HPDE6-E6E7 (cell line): ENCODE results near the gene SCRT2.

Experiments
- DNase-seq: peaks from one replicate; pipeline ENCODE4 v3.0.0; 2011; ENCODE audit warnings: missing footprints; ENCODE audit errors: extremely low spot score

Gene SCRT2

DNA sequence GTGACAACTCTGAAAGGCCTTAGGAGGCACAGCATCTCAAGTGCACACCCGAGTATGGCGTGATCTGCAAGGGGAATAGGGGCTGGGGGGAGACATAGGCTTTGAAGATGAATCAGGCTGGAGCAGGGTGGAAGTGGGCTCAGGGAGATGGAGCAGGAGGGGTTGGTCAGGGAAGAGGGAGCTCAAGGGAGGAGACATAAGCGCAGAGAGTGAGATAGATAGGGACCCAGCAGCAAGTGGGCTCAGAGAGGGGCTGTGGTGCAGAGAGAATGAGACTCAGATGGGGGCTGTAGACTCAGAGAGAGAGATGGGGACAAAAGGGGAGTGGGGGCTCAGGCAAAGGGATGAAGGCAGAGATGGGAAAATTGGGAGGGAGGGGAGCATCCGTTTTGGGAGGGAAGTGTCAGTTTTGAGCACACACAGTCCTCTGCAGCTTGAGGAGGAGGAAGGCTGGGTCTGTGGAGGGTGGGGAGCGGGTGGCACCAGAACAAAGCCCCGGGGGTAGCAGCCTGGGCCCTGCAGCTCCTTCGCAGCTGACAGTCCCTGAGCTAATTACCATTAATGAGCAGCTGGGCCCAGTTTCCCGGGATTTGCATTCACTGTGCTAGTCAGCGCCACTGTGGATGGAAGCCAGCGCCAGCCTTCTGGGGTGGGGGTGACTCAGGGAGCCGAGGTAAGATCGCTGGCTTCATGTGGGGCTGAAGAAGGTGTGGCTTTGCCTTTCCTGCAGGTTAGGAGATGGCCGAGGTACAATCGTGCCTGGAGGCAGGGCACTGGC, 41.3 kb downstream of the SCRT2 start:
- no peak for DNase-seq

DNA sequence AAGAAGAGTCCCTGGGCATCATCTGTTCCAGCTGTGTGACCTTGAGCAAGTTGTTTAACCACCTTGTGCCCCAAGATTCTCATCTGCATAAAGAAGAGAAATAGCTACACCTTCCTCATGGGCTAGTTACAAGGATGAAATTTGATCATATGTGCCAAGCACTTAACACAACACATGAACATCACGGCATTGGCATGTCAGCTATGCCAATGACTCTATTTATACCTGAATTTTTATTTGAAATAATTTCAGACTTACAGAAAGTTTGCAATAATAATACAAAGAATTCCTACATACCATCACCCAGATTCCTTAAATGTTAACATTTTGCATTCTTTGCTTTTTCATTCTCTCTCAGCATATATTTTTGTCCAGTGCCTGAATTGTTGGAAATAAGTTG, 44.5 kb downstream of the SCRT2 start:
- no peak for DNase-seq

DNA sequence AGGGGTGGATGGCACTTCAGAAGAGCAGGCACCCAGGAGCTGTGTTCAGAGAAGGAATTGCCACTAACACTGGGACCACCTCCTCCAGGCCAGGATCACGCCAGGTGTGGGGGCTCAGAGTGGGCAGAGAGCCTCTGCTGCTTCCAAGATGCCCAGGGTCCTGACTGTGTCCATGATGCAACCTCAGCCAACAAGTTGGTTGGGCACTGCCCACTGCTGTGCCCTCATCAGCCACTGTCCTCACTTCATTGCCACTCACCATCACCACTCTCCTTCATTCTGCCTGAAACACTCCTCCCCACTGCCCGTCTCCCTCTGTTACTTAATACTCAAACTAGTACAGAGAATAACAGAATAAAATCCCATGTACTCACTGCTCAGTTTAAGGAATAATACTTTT, 49.0 kb downstream of the SCRT2 start:
- DNase-seq: no peak

GRCh38 chr20:625360-625932, 50.2 kb downstream of the SCRT2 start:
- no peak for DNase-seq

DNA sequence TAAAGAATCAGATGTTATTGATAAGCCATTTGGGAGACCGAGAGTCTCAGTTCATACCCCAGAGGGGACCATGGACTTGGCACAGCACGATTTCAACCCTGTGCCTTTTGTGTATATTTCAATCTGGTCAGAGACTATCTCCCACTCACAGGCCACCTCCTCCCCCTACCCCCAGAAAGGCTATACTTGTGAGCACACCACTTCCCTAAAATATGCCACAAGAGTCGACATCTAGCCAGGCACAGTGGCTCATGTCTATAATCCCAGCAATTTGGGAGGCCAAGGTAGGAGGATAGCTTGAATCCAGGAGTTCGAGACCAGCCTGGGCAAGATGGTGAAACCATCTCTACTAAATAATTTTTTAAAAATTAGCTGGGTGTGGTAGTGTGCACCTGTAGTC, 51.9 kb downstream of the SCRT2 start:
- DNase-seq: no peak

- DNase-seq: no peak
Observed at GRCh38 chr20:623021-623420, 52.6 kb downstream of the SCRT2 start.

DNA sequence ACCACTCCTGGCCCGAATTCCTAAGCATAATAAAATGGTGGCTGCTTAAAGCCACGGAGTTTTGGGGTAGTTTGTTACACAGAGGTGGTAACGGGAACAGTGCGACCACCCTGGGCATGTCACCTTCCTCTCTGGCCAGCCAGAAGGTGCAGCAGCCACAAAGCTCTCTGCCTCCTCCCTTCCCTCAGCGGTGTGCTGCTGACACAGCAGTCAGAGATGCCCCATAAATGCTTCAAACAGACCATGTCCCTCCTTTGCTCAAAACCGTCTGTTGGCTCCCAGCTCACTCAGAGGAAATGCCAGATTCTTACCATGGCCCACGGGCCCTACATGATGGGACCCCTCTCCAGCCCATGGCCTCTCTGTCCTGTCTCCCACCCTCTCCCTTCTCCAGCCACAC, 53.4 kb downstream of the SCRT2 start:
- no peak for DNase-seq

DNA sequence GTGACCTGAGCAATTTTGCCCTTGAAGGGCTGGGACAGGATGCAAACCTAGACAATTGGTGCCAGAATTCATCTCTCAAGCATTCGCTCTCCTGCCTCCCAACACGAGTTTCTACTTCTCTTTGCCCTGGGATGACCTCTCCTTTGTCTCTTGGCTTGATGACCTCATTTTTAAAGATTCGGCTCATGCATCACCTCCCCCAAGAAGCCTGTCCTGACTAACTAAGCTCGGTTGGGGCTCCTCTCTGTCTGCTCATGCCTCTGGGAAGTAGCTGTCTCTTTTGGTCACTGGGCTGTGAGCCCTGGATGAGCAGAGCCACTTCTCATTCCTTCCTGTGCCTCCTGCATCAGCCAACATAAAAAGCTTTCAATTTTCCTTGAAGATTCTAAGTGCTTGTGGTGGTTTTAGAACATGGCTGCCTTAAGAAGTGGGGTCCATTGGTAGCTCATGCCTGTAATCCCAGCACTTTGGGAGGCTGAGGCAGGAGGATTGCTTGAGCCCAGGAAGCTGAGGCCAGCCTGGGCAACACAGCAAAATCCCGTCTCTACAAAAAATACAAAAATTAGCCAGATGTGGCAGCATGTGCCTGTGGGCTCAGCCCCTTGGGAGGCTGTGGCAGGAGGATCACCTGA, 54.4 kb downstream of the SCRT2 start:
- no peak for DNase-seq

GRCh38 chr20:620246-620645, 55.4 kb downstream of the SCRT2 start:
- no peak for DNase-seq

DNA sequence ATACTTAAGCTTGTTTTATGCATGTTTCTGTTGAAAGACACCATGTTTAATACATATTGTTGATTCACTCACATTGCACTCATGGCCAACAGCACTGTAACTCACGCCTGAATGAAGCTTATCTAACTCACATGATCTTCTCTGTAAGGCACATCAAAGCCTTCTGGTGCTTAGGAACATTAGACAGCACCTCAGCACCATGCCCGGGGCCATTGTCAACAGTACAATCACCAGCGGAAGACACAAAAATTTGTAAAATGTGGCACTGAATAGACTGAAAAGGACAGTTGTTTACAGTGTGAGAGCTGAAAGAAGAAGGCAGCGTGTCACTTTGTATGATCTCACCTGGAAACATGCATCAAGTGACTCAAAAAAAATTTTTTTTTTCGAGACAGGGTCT, 56.6 kb downstream of the SCRT2 start:
- no peak for DNase-seq

DNA sequence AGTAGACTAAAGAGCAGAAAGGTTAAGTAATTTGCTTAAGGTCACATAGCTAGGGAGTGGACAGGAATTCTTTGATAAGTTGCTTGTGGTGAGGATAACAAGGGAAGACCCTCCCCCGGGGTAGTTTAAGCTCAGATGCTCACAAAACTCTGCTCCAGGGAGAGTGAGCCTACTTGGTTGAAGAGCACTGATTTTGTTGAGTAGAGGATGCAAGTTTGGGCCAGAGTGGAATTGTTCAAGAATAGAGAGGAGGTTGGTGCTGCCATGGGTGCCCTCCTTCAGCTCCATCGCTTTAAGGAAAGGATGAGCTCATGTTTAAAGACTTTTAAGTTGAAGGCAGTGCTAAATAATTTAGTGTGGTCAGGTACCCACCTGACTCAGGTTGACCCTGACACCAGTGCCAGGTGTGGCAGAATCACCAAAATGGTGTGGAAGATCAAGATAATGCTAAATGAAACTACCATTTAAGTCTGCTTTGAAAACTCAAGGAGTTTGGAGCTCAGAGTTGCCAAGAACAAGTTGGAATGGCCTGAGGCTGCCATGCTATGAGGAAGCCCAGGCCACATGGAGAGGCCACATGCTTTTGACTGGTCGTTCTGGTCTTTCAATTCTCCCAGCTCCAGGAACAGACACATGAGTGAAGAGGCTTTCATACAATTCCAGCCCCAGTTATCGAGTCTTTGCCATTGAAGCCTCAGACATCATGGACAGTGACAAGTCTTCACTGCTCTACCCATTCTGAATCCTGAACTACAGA, 57.5 kb downstream of the SCRT2 start:
- no peak for DNase-seq

DNA sequence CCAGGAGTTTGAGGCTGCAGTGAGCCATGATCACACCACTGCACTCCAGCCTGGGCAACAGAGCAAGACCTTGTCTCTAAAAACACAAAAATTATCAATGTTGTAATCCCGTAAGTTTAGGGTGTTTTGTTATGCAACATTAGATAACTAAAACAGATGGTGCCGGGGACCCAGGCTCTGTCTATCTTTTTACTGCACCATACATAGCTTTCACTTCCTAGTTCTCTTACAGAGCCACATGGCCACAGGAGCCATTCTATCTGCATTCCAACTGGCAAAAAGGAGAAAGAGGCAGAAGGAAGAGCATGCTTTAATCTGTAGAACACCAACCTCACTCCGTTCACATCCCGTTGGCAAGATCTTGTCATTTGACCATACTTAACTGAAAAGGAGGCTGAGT, 60.1 kb downstream of the SCRT2 start:
- no peak for DNase-seq

DNA sequence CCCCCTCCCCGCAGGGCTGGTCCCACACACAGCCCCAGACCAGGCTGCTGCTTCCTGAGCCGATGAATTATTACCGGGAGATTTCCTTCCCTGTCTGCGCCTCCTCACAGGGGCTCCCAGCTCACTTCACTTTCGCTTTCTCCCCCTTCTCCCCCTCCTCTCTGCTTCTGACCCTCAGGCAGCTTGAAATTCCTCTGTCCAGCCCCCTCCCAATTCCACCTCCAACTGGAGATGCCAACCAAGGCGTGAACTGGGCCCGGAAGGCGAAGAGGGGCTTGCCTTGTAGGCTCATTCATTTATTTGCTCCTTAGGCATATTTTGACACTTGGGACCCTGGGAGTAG, 63.8 kb downstream of the SCRT2 start:
- DNase-seq: no peak
